NT2/D1 (cell line): Measurements from ENCODE around the gene TEAD3.

ENCODE experiments used
- DNase-seq: peaks from one replicate; pipeline ENCODE4 v3.0.0-alpha.2; 2011; ENCODE audit warnings: low read depth, low spot score
- H3K27me3 ChIP-seq: 2 replicates; pipeline ENCODE4 v1.6.0; 2011; ENCODE audit warnings: mild to moderate bottlenecking; ENCODE audit not compliant: insufficient read length, insufficient read depth
- H3K36me3 ChIP-seq: 2 replicates; pipeline ENCODE4 v1.6.1; 2011; ENCODE audit warnings: mild to moderate bottlenecking, low read length, mixed read lengths; ENCODE audit not compliant: insufficient read depth, insufficient read length
- H3K4me1 ChIP-seq: 2 replicates; pipeline ENCODE4 v1.5.1; 2011; ENCODE audit not compliant: insufficient read depth, insufficient read length
- H3K4me3 ChIP-seq: 2 replicates; pipeline ENCODE4 v1.5.1; 2011; ENCODE audit warnings: low read depth; ENCODE audit not compliant: insufficient read length
- H3K9ac ChIP-seq: 2 replicates; pipeline ENCODE4 v1.6.0; 2011; ENCODE audit warnings: low read depth; ENCODE audit not compliant: insufficient read length
- H3K9me3 ChIP-seq: 2 replicates; pipeline ENCODE4 v1.5.1; 2011; ENCODE audit warnings: mild to moderate bottlenecking, low read length; ENCODE audit not compliant: insufficient read depth
- SUZ12 ChIP-seq: IDR thresholded peaks from 2 replicates; pipeline ENCODE4 v1.6.1; 2011; ENCODE audit not compliant: insufficient read length, insufficient read depth; ENCODE audit errors: extremely low read depth
- YY1 ChIP-seq: IDR thresholded peaks from 2 replicates; pipeline ENCODE4 v1.6.1; 2011; ENCODE audit not compliant: insufficient read length, insufficient read depth
- ZNF274 ChIP-seq: IDR thresholded peaks from 2 replicates; pipeline ENCODE4 v1.6.1; 2011; ENCODE audit warnings: mild to moderate bottlenecking, low read depth, low read length

The TEAD3 gene

DNA sequence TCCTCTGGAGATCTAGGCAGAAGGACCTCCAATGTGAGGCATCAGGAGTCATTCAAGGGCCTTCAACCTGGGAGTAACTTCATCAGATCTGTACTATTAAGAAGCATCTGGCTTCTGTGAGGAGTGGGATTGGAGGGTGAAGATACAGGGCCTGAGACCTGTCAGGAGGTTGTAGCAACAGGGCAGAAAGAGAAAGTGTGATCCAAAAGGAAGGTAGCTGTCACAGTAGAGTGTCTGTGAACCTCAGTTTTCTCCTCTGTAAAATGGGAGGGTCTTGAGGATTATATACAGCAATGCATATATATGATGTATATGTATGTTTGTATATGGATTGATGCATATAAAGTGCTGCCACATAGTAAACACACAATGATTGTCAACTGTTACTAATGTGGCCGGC is 31.2 kb downstream of the TEAD3 start:
- H3K4me3 ChIP-seq = no peak overlapping the region
- H3K36me3 ChIP-seq = peaks cover 46% of the 10 kb centered on the region
- no peak overlapping the region for H3K9ac ChIP-seq
- no peak for DNase-seq
- TF ChIP-seq YY1 = no peak
- TF ChIP-seq SUZ12 = no peak
- TF ChIP-seq ZNF274 = no peak
- no peaks in the 10 kb centered on the region for H3K27me3 ChIP-seq
- H3K4me1 ChIP-seq = no peaks in the 10 kb centered on the region
- H3K9me3 ChIP-seq = no peaks in the 10 kb centered on the region

DNA sequence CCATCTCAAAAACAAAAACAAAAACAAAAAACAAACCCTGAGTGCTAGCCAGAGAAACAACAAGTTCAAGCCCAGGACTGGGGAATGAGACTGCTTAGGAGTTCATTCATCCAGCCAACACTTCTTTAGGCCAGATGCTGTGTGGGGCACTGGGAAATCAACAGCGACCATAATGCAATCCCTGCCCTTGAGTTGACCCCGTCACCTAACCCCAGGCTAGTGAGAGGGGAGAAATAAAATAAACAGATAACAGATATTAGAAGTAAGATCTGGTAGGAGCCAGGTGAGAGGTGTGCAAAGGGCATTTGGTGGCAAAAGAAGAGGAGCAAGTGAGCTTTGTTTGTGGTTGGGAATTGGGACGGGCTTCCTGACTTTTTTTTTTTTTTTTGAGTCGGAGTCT is 33.6 kb downstream of the TEAD3 start:
- Histone ChIP-seq H3K4me1 (no peaks in the 10 kb centered on the region), H3K27me3 (no peaks in the 10 kb centered on the region), H3K36me3 (peaks cover 37% of the 10 kb centered on the region), H3K9me3 (no peaks in the 10 kb centered on the region), H3K4me3 (no peak overlapping the region), H3K9ac (no peak overlapping the region)
- no peak for DNase-seq
- no peak for TF ChIP-seq YY1
- no peak for TF ChIP-seq SUZ12
- TF ChIP-seq ZNF274 = no peak

DNA sequence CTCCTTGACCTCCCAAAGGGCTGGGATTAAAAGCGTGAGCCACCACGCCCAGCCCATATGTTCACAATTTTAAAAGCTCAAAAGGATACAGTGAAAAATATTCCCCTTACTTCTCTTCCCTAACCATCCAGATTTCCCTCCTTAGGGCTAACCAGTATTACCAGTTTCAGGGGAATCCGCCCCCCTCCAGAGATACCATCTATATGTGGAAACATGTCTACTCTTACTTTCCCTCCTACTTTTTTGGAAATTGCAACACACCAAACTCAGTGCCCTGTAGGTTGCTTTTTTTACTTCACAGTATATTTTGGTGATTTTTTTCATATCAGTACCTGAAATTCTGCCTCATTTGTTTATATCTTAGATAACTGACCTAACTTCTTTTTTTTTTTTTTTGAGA is 35.6 kb downstream of the TEAD3 start:
- DNase-seq = no peak
- Histone ChIP-seq H3K4me3 (no peak overlapping the region), H3K36me3 (peaks cover 44% of the 10 kb centered on the region), H3K27me3 (no peaks in the 10 kb centered on the region), H3K9me3 (no peaks in the 10 kb centered on the region), H3K9ac (no peak overlapping the region), H3K4me1 (no peaks in the 10 kb centered on the region)
- TF ChIP-seq YY1 (no peak), SUZ12 (no peak), ZNF274 (no peak)

DNA sequence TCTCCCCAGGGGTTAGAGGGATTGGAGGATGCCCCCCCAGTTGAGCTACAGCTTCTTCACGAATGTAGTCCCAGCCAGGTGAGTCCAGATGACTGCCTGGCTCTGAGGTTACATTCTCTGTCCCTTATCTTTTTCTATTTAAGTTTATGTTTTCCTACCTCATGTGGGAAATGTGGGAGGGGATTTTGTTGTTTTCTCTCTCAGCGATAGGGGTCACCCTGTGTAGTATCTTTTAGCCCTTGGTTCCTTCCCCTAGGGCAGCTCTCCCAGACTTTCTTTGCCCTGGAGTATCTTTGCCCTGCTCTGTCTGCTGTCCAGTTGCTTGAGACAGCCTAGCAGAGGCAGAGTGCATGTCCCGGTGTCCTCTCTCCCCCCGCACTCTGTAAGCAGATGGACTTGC is 39.0 kb downstream of the TEAD3 start:
- Histone ChIP-seq H3K36me3 (peaks cover 47% of the 10 kb centered on the region), H3K9ac (no peak overlapping the region), H3K4me3 (no peak overlapping the region), H3K4me1 (peaks cover 7% of the 10 kb centered on the region), H3K9me3 (no peaks in the 10 kb centered on the region), H3K27me3 (no peaks in the 10 kb centered on the region)
- DNase-seq = no peak
- TF ChIP-seq YY1 (no peak), SUZ12 (no peak), ZNF274 (no peak)

DNA sequence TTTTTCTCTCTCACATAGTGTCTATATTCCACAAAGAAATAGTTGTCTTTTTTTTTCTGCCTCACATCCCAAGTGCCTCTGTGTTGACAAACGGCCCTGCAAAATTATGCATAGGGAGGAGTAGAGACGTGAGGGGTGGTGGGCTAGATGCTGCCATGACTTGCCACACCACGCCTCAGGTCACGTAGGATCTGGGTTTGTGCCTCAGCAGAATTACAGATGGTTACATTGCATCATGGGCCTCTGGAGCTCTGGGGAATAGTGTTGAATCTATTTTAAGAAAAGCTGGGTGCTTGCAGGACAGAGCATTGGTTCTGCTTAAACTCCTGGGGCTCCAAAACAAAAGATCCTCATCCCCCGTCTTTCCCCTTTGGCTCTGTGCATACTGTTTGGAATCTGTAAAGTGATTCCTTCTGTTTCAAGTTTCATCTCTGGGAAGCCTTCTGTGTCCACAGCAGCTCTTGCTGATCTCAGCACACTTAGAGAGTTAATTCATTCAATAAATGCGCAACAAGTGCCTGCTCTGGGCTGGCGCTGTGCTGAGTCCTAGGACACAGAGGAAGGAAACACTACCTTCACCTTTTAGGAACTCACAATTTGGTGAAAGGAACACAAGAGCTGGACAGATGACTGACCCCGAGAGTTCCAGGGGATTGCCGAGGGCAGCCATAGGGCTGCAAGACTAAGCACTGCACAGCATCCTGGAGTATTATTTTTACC is 42.3 kb downstream of the TEAD3 start:
- H3K9ac ChIP-seq = peak overlapping the region; percentile 51
- peaks cover 36% of the 10 kb centered on the region for H3K36me3 ChIP-seq
- no peaks in the 10 kb centered on the region for H3K27me3 ChIP-seq
- H3K4me3 ChIP-seq = no peak overlapping the region
- no peaks in the 10 kb centered on the region for H3K9me3 ChIP-seq
- peaks cover 7% of the 10 kb centered on the region for H3K4me1 ChIP-seq
- TF ChIP-seq ZNF274 = no peak
- no peak for TF ChIP-seq YY1
- TF ChIP-seq SUZ12 = no peak
- no peak for DNase-seq

DNA sequence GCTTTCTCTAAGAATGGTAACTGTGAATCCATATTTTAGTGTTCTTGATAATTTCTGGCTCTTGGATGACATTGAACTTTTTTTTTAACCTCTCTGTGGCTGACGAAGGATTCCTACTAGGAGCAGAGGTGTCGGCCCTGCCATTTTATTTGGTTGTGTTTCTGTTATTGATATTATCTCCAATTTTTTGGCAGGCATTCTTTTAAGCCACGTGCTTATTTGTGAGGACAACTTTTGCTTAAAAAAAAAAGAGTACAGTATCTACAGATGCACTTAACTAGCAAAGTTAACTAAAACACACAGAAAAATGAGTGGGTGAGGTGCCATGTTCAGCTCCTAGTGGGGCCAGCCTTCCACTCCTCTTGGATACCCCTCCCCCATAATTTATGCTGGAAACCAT is 43.6 kb downstream of the TEAD3 start:
- H3K9ac ChIP-seq = peak overlapping the region; percentile 70
- peak overlapping the region; percentile 65 for H3K4me3 ChIP-seq
- TF ChIP-seq ZNF274 = no peak
- TF ChIP-seq YY1 = no peak
- TF ChIP-seq SUZ12 = no peak

DNA sequence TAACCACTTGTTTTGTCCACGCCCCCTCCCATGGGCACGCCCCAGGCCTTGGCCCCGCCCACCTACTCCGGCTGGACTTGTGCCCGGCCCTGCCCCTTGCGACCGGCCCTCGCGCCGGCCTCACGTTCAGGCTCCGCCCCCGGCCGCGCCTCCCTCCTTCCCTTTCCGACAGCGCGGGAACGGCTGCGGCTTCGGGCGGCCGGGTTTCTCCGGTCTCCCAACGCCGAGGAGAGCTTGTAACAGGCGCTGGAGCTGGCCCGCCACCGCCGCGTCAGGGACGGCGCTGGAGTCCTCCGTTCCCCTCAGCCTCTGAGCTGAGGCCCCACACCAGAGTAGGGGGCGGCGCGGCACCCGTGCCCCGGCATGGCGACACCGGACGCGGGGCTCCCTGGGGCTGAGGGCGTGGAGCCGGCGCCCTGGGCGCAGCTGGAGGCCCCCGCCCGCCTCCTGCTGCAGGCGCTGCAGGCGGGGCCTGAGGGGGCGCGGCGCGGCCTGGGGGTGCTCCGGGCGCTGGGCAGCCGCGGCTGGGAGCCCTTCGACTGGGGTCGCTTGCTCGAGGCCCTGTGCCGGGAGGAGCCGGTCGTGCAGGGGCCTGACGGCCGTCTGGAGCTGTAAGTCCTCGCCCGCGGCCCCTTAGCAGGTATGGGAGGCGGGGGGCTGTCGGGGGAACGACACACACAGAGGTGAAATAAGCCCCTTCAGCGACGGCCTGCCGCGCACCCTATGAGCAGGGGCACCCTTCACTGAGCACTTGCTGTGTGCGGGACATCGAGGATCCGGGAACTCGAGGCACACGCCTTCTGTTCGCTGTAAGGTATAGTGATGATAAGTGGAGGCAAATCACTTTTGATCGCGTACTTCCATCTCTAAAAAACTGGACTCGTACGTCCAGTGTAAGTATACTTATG is 44.4 kb downstream of the TEAD3 start, which contains the start of gene FANCE:
Gene FANCE (plus strand): TSS at position 156 of the 908 bp plus-strand sequence. CDS start 208 bp downstream, at position 364.
- TF ChIP-seq ZNF274 (no peak), YY1 (no peak), SUZ12 (no peak)
- Histone ChIP-seq H3K4me1 (peaks cover 7% of the 10 kb centered on the region), H3K27me3 (no peaks in the 10 kb centered on the region), H3K4me3 (peak within 1 kb of the TSS; percentile 65), H3K9me3 (no peaks in the 10 kb centered on the region), H3K9ac (peak within 1 kb of the TSS; percentile 70), H3K36me3 (peaks cover 19% of the 10 kb centered on the region)
- peak; percentile 87 for DNase-seq

More for the DNA sequence above, 43.6 kb downstream of the TEAD3 start:
- H3K27me3 ChIP-seq = no peaks in the 10 kb centered on the region
- no peaks in the 10 kb centered on the region for H3K9me3 ChIP-seq
- no peak for DNase-seq
- peaks cover 27% of the 10 kb centered on the region for H3K36me3 ChIP-seq
- peaks cover 7% of the 10 kb centered on the region for H3K4me1 ChIP-seq
